GM21381 (cell line): Measurements from ENCODE around the gene TUBB6.

Experiments
- ATAC-seq: cut with Tn5 transposase; IDR thresholded peaks from one replicate; pipeline ENCODE4 v1.9.1; 2021; ENCODE audit warnings: mild to moderate bottlenecking, moderate library complexity; ENCODE audit not compliant: unreplicated experiment

TUBB6 gene

GRCh38 chr18:12335503-12335902, 27.5 kb downstream of the TUBB6 start:
- ATAC-seq: no peak

DNA sequence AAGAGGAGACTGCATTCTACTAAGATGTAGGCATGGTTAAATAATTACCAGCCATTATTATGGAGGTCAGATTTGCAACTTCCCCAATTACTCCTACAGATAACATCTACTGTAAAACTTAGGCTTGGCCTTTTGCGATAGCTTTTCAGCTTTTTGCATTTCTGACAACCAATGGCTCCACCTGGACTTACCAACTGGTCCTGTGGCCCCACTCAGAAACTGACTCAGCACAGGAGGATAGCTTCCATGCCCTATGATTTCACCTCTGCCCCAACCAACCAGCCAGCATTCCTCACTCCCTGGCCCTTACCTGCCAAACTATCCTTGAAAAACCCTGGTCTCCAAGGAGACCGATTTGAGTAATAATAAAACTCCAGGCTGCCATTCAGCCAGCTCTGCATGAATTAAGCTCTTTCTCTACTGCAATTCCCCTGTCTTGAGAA, 28.2 kb downstream of the TUBB6 start:
- no peak for ATAC-seq

DNA sequence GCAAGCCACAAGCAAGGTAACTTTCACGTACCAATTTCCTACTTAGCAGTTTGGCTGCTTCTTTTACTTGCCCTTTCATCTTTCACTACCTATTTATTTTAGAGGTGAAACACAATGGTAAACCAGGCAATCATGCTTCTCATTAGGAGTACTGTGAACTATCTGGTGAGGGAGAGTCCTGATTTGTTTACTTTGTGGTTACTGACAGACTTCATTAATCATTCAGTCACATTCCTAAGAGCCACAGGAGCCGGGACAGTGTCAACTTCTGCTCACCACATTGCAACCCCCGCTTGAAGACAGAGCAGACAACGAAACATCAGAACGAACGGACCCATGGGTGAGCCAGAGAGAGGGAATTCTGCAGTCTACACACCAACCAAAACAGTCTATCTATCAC, 28.8 kb downstream of the TUBB6 start:
- no peak for ATAC-seq

GRCh38 chr18:12338382-12338781, 30.3 kb downstream of the TUBB6 start:
- no peak for ATAC-seq

DNA sequence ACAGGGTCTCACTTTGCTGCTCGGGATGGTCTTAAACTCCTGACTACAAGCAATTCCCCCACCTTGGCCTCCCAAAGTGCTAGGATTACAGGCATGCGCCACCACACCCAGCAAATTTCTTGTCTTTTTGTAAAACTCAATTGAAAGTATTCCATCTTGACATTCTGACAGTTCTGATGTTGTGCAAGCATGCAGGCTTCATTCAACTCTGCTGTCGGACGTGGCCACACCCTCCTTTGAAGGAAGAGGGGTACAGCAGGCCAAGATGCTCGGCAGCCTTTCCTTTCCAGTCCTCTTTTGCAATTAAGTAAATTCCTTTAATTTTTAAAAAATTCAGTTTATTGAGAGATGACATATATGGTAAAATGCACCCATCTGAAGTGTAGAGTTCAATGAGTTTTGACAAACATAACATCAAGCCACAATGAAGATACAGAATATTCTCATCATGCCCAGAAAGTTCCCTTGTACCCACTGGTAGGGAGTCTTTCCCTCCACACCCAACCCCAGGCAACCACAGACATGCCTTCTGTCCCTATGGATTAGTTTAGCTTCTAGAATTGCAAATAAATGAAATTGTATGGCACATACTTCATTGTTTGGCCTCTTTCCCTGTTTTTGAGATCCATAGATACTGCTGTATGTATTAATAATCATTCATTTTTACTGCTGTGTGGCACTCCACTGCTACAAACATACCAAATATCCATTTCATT, 33.1 kb downstream of the TUBB6 start:
- ATAC-seq: no peak

- no peak for ATAC-seq
Observed at GRCh38 chr18:12342661-12343060, 34.6 kb downstream of the TUBB6 start.

DNA sequence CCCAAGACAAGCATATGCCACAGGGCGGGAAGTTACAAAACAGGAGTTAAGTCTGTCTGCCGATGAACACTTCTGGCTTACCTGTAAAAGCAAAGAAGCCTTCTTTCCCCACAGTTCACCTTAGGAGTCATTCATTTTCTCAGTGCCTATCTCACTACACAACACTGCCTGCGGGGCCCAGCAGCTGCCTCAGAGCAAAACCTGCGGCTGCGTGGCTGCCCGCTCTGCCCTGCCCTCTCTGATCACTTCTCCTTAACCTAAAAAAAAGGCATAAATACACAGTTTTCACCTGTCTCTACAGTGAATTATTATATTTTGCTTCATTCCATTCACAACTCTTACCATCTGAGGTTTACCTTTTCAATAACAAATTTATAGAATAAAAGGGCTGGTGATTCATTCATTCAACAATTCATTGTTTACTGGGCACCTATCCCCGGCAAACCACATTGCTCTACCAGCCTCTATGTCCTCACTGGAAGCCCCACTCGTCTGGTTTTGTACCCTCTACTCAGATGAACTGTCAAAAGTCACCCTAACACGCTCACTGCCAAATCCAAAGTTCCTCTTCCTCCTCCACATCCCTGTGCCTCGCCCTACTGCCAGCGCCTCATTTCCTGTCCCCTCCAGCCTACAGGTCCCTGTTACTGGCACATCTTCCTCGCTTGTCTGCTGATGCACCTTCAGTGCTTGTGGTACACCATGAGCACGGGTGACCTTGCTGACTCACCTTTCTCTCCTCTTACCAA, 37.6 kb downstream of the TUBB6 start:
- no peak for ATAC-seq

DNA sequence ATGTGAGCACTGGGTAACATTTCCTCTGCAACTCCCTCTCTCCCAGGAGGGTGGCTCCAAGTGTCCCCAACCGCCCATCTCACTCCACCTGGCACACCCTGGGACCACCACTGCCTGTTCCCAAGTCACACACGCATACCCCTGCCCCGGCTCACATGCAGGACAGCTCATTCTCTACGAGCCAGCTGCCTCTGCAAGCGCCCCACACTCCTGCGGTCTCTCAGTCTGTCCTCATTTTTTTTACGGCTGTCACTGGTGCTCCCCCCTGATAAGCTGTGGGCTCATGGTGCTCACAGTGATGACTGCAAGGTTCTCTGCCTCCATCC, 38.2 kb downstream of the TUBB6 start:
- ATAC-seq: no peak

DNA sequence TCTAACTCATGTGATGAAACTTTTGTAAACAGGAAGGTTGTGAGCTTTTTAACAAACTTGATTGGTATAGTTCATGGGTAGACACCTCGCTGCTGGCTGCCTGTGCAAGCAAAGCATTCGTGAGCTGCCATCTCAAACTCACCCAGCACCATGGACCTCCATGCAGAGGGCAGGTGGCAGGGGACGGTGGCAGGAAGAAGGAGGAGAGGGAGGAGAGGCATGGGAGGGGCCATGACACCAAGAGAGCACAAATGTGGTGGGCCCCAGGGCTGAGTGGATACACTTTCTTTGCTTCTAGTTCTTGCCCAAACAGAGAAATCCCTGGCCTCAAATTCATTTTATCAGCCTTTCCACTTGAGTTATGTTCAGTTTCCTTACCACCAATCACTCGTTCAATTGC, 39.9 kb downstream of the TUBB6 start:
- no peak for ATAC-seq

GRCh38 chr18:12352188-12352587, 44.1 kb downstream of the TUBB6 start:
- no peak for ATAC-seq

DNA sequence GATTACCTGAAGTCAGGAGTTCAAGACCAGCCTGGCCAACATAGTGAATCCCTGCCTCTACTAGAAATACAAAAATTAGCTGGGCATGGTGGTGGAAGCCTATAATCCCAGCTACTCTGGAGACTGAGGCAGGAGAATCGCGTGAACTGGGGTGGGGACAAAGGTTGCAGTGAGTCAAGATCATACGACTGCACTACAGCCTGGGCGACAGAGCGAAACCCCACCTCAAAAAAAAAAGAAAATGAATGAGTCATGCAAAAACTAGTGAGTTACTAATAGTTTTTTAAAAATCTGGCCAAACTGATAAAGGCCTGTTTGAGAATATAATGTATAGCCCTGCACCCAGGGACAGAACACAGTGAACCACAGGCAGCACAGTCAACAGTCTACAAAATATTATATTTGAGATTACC, 51.5 kb downstream of the TUBB6 start:
- ATAC-seq: no peak

GRCh38 chr18:12361770-12362378, 53.8 kb downstream of the TUBB6 start:
- no peak for ATAC-seq

- ATAC-seq: no peak
Observed at GRCh38 chr18:12362473-12363174, 54.6 kb downstream of the TUBB6 start.

DNA sequence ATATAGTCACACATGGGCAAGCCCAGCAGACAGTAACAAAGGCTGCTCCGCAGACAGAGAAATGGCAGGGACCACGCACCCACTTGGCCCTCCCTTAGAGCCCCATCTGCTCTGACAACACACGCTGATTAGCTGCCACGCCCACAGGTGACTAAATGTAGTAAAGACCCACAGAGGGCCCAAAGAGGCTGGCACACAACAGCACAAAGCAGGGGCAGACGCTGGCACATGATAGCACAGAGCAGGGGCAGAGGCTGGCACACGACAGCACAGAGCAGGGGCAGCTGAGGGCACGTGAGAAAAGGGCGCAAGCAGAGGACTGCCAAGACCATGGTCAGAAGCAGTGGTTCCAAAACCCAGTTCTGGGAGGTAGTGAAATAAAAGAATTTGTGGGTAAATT, 58.3 kb downstream of the TUBB6 start:
- no peak for ATAC-seq

DNA sequence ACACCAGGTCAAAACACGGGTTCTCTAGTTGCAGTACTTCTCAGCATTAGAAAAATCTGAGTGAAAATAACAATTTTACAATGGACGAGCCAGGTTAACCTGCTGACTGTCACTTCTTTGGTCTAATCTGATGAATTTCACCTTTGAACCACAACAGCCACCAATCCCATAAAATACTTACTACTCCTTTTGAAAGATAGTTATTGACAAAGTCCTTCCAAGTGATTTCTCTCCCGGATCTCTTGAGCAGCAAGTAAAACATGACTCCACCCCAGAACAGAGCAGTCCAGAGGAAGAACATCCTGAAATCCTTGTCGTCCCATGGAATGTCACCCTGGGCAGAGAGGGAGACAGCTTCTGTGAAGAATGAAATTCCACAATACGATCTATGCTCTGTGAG, 58.7 kb downstream of the TUBB6 start:
- ATAC-seq: no peak

GRCh38 chr18:12369211-12369610, 61.2 kb downstream of the TUBB6 start:
- no peak for ATAC-seq

GRCh38 chr18:12371590-12371989, 63.5 kb downstream of the TUBB6 start:
- no peak for ATAC-seq

DNA sequence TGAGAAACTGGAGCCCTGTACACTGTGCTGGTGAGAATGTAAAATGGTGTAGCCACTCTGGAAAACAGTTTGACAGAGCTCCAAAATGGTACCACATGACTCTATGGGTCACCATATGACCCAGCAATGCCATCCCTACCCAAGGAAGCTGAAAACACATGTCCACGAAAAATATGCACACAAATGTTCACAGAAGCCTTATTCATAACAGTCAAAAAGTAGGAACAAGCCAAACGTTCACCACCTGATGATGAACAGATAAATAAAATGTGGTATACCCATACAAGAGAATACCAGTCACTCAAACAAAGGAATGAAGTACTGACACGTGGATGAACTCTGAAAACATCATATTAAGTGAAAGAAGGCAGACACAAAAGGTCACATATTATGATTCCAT, 64.4 kb downstream of the TUBB6 start:
- ATAC-seq: no peak

- ATAC-seq: no peak
Observed at GRCh38 chr18:12373116-12373770, 65.2 kb downstream of the TUBB6 start.

DNA sequence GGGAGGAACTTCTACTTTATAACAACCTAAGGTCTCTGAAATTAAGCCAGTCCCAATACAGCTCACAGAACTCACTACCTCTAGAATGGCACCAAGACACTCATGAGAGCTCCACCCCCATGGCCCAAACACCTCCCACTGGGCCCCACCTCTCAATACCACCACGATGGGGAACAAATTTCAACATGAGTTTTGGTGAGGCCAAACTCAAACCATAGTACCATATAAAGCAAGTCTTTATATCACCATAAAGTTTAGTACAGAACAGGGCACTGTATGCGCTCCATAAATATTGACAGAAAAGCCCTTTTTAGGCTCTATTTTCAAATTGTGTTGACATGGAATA, 65.7 kb downstream of the TUBB6 start:
- ATAC-seq: no peak

GRCh38 chr18:12374401-12374800, 66.4 kb downstream of the TUBB6 start:
- no peak for ATAC-seq
